ENCODE data around the gene ZBTB20.

The ZBTB20 gene

DNA sequence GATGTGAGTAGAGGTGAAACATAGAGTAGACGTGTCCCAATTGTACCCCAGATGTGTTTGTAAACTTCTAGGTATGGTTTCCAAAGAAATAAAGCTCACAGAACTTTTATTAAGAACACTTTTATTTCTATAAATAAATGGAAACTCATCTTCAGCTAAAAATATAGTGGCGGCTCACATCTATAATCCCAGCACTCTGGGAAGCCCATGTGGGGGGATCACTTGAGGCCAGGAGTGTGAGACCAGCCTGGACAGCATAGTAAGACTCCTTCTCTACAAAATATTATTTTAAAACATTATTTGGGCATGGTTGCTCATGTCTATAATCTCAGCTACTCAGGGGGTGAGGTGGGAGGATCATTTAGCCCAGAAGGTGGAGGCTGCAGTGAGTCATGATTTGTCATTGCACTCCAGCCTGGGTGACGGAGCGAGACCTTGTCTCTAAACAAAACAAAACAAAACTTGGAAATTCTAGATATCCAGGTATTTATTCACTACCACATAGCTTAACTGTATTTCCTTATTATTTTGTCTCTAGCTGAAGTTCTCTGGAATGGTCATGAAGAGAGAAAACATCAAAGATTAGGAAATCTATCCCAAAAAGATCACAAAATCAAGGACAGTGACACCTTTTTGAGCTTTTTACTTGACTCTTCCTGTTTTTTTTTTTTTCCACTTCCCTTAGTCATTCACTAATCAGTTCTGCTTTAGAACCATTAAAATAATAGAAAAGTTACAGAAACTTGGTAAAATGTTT lies 595.1 kb downstream of the ZBTB20 start:
- Mint-ChIP-seq H3K9me3 (no peaks in the 10 kb centered on the region), H3K4me1 (ENCODE audit: low read depth) (no peaks in the 10 kb centered on the region), H3K27me3 (ENCODE audit: low read depth) (no peaks in the 10 kb centered on the region), H3K27ac (no peak overlapping the region), H3K36me3 (ENCODE audit: low read depth) (no peaks in the 10 kb centered on the region), H3K4me3 (no peak overlapping the region)
- no peak for DNase-seq (ENCODE audit: low spot score)

DNA sequence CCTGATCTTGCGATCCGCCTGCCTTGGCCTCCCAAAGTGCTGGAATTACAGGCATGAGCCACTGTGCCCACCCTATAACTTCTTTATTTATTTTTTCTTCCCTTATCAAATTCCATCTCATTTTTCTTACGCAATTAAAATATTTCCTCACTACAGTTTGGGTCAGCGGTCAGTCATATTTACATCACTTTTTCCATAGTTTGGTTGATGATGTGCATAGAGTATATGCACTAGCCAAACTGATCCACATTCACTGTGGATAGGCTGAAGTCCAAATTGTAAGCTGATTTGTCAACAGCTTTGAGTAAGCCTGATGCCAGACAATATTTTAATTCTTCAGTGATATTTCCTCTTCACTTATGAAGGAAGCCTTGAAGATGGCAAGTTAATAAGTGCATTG lies 596.9 kb downstream of the ZBTB20 start:
- Mint-ChIP-seq H3K27ac (no peak overlapping the region), H3K4me1 (ENCODE audit: low read depth) (no peaks in the 10 kb centered on the region), H3K4me3 (no peak overlapping the region), H3K9me3 (no peaks in the 10 kb centered on the region), H3K27me3 (ENCODE audit: low read depth) (no peaks in the 10 kb centered on the region), H3K36me3 (ENCODE audit: low read depth) (no peaks in the 10 kb centered on the region)
- no peak for DNase-seq (ENCODE audit: low spot score)

DNA sequence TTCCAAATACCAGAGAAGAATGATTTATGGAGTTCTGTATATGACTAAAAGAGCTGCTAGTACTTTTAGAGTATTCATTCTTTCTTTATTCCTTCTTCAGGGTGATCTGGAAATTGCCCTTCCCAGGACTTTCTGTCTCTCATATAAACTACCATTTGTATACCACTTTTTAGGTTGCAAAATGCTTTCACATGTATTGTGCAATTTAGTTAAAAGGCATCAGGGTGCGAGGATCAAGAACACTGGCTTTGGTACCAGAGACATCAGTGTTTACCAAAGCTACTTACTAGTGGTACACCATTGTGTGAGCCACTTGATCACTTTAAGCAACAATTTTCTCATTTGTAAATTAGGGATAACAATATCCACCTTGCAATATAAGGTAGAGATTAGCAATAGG lies 601.9 kb downstream of the ZBTB20 start:
- Mint-ChIP-seq H3K36me3 (ENCODE audit: low read depth) (no peaks in the 10 kb centered on the region), H3K4me3 (no peak overlapping the region), H3K27me3 (ENCODE audit: low read depth) (no peaks in the 10 kb centered on the region), H3K27ac (no peak overlapping the region), H3K9me3 (no peaks in the 10 kb centered on the region), H3K4me1 (ENCODE audit: low read depth) (no peaks in the 10 kb centered on the region)
- no peak for DNase-seq (ENCODE audit: low spot score)

DNA sequence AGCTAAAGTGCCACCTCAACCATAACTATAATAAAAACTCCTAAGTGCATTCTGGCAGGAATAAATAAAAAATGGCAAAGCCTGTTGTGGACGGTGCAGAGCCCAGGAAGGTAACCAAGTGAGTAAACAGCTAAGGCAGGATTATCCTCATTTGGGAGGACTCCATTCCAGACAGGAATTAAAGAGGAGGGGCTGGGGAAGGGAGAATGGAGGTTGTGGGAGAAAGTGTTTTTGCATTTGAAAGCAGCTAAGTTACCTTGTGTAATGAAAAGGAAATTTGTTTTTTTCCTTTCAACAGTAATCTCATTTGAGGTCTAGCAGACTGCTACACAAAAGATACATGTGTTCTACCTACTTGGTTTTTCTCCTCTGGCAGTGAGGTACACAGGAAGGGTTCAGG lies 604.7 kb downstream of the ZBTB20 start:
- no peaks in the 10 kb centered on the region for H3K27me3 Mint-ChIP-seq (ENCODE audit: low read depth)
- H3K4me1 Mint-ChIP-seq (ENCODE audit: low read depth): no peaks in the 10 kb centered on the region
- no peaks in the 10 kb centered on the region for H3K36me3 Mint-ChIP-seq (ENCODE audit: low read depth)

DNA sequence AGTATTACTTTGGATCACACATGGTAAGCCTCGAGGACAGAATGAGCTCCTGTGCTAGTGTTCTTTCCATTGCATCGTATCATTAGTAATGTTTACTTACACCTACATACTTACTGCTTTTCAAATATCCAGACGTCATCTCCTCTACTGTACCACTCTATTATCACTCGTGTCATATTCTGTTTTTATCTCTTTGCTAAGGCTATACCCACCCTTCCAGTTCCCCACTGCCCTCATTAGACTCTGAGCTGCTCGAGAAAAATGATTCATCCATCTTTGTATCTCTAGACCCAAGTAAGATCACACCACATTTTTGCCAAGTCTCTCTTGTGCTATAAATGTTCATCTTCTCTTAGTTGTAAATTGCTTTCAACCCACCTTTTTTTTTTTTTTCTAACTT lies 607.6 kb downstream of the ZBTB20 start:
- Mint-ChIP-seq H3K27ac (no peak overlapping the region), H3K27me3 (ENCODE audit: low read depth) (no peaks in the 10 kb centered on the region), H3K4me3 (no peak overlapping the region), H3K4me1 (ENCODE audit: low read depth) (no peaks in the 10 kb centered on the region), H3K36me3 (ENCODE audit: low read depth) (no peaks in the 10 kb centered on the region), H3K9me3 (no peaks in the 10 kb centered on the region)
- no peak for DNase-seq (ENCODE audit: low spot score)

More for the DNA sequence above, 604.7 kb downstream of the ZBTB20 start:
- Mint-ChIP-seq H3K27ac (no peak overlapping the region), H3K4me3 (no peak overlapping the region), H3K9me3 (no peaks in the 10 kb centered on the region)
- DNase-seq (ENCODE audit: low spot score): no peak

- no peak for DNase-seq (ENCODE audit: low spot score)
- Mint-ChIP-seq H3K4me1 (ENCODE audit: low read depth) (no peaks in the 10 kb centered on the region), H3K4me3 (no peak overlapping the region), H3K9me3 (peaks cover 3% of the 10 kb centered on the region), H3K27me3 (ENCODE audit: low read depth) (no peaks in the 10 kb centered on the region), H3K27ac (no peak overlapping the region), H3K36me3 (ENCODE audit: low read depth) (no peaks in the 10 kb centered on the region)
Measured at GRCh38 chr3:114538211-114538610, 608.9 kb downstream of the ZBTB20 start.

DNA sequence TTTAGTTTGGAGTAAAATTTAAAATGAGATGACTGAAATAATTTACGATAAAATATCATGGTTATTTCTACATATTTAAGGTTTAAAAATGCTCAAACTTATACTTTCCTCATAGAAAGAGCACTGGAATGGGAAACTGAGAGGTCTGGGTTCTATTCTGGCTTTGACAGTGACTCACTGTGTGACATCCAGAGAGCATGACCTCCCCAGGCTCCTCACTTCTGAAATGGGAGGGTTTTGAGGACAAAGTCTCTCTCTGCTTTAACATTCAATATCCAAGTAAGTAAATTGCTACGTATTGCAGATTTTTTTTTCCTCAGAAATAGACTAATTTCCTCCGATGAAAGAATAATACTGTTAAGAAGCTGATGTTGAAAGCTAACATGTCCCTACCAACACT lies 618.6 kb downstream of the ZBTB20 start:
- no peak overlapping the region for H3K27ac Mint-ChIP-seq
- H3K36me3 Mint-ChIP-seq (ENCODE audit: low read depth): no peaks in the 10 kb centered on the region
- no peaks in the 10 kb centered on the region for H3K4me1 Mint-ChIP-seq (ENCODE audit: low read depth)
- H3K27me3 Mint-ChIP-seq (ENCODE audit: low read depth): no peaks in the 10 kb centered on the region
- H3K9me3 Mint-ChIP-seq: peaks cover 9% of the 10 kb centered on the region
- DNase-seq (ENCODE audit: low spot score): no peak
- no peak overlapping the region for H3K4me3 Mint-ChIP-seq

- Mint-ChIP-seq H3K27ac (no peak overlapping the region), H3K9me3 (no peaks in the 10 kb centered on the region), H3K36me3 (ENCODE audit: low read depth) (no peaks in the 10 kb centered on the region), H3K4me1 (ENCODE audit: low read depth) (no peaks in the 10 kb centered on the region), H3K27me3 (ENCODE audit: low read depth) (no peaks in the 10 kb centered on the region), H3K4me3 (no peak overlapping the region)
- no peak for DNase-seq (ENCODE audit: low spot score)
Measured at GRCh38 chr3:114527036-114527644, 619.9 kb downstream of the ZBTB20 start.

DNA sequence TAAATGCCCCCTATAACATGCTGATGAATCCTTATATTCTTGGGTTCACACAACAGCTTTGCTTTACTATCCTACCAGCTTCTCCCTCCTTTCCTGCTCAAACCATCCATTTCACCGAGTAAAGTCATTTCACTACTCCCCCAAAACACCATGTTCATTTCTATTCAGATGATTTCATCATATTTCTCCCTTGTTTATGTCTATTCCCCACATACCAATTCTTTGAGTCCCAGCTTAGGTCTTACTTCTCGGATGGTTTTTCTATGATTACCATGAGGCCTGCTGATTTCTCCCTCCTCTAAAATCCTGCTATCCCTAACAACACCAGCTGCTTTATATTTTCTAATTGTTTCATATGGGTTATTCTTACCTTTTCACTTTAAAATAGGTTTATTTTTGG lies 621.8 kb downstream of the ZBTB20 start:
- Mint-ChIP-seq H3K36me3 (ENCODE audit: low read depth) (no peaks in the 10 kb centered on the region), H3K9me3 (no peaks in the 10 kb centered on the region), H3K4me3 (no peak overlapping the region), H3K27ac (no peak overlapping the region), H3K27me3 (ENCODE audit: low read depth) (no peaks in the 10 kb centered on the region), H3K4me1 (ENCODE audit: low read depth) (no peaks in the 10 kb centered on the region)
- DNase-seq (ENCODE audit: low spot score): no peak

DNA sequence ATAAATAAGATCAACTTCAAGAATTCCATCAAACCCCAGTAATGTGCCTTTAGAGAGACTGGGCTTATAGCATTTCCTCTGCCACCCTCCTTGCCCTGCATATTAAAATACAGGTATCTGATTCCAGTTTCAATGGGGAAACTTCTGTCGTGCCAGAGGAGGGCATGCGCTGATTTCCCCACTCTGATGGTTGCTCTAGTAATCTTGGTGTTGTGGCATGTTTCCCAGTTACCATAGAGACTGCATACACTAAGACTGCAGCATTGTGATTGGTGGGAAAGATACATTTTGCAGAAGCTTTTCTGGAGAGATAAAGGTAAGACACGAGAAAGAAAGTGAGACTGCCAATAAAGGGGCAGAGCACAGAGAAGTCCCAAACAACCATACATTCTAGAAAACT lies 627.7 kb downstream of the ZBTB20 start:
- Mint-ChIP-seq H3K27me3 (ENCODE audit: low read depth) (no peaks in the 10 kb centered on the region), H3K36me3 (ENCODE audit: low read depth) (no peaks in the 10 kb centered on the region), H3K4me1 (ENCODE audit: low read depth) (no peaks in the 10 kb centered on the region), H3K4me3 (no peak overlapping the region), H3K27ac (no peak overlapping the region), H3K9me3 (no peaks in the 10 kb centered on the region)
- no peak for DNase-seq (ENCODE audit: low spot score)

DNA sequence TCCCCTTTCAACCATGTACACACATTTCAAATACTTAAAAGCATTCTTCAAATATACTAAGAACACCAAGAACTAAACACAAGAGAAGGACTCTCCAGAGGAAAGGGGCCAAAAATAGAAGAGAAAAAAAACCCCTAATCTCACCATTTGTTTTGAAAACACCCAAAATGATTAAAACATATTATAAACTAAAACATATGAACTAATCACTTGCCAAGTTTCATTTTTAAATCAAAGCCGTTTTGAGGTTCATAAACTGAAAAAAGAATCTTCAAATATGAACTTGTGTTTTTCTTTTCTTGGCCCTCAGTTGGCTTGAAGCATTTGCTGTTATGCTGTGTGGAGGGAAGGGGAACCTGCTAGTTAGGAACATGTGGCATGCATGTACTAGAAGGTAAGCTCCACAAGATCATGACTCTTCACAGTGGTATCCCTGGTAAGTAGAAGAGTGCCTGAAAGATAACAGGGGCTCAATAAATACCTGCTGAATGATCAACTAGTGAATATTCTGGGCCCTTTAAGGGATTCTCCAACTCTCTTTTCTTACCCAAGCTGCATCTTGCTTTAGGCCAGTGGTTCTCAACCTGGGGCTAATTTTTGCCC lies 628.8 kb downstream of the ZBTB20 start:
- H3K27me3 Mint-ChIP-seq (ENCODE audit: low read depth): no peaks in the 10 kb centered on the region
- H3K9me3 Mint-ChIP-seq: no peaks in the 10 kb centered on the region
- DNase-seq (ENCODE audit: low spot score): no peak
- H3K4me3 Mint-ChIP-seq: no peak overlapping the region
- no peak overlapping the region for H3K27ac Mint-ChIP-seq
- no peaks in the 10 kb centered on the region for H3K4me1 Mint-ChIP-seq (ENCODE audit: low read depth)
- H3K36me3 Mint-ChIP-seq (ENCODE audit: low read depth): no peaks in the 10 kb centered on the region

- Mint-ChIP-seq H3K36me3 (ENCODE audit: low read depth) (no peaks in the 10 kb centered on the region), H3K27me3 (ENCODE audit: low read depth) (peaks cover 20% of the 10 kb centered on the region), H3K9me3 (no peaks in the 10 kb centered on the region), H3K4me1 (ENCODE audit: low read depth) (no peaks in the 10 kb centered on the region), H3K4me3 (no peak overlapping the region), H3K27ac (no peak overlapping the region)
- DNase-seq (ENCODE audit: low spot score): no peak
Measured at GRCh38 chr3:114510201-114510600, 636.9 kb downstream of the ZBTB20 start.

- DNase-seq (ENCODE audit: low spot score): no peak
- Mint-ChIP-seq H3K4me3 (no peak overlapping the region), H3K4me1 (ENCODE audit: low read depth) (no peaks in the 10 kb centered on the region), H3K27ac (no peak overlapping the region), H3K36me3 (ENCODE audit: low read depth) (no peaks in the 10 kb centered on the region), H3K9me3 (no peaks in the 10 kb centered on the region), H3K27me3 (ENCODE audit: low read depth) (peaks cover 22% of the 10 kb centered on the region)
Measured at GRCh38 chr3:114509756-114510155, 637.3 kb downstream of the ZBTB20 start.

DNA sequence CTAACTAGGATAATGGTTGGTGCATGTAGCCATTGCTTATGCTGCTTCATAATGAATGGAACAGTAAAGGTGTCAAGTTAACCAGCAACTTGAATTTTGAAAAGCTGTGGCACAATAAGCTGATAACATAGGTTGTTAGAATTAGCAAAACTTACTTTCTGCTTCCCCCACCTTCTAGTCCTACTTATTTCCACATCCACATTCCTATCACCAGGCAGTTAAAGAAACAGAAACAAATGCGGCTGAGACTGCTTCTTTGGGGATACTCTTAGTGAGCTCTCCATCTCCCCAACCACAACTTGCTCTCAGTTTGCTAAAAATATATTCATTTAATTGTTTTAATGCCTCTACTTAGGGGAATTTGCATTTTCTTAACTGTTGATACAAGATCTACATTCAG lies 638.1 kb downstream of the ZBTB20 start:
- no peak for DNase-seq (ENCODE audit: low spot score)
- Mint-ChIP-seq H3K36me3 (ENCODE audit: low read depth) (no peaks in the 10 kb centered on the region), H3K4me1 (ENCODE audit: low read depth) (no peaks in the 10 kb centered on the region), H3K27ac (no peak overlapping the region), H3K9me3 (no peaks in the 10 kb centered on the region), H3K27me3 (ENCODE audit: low read depth) (peaks cover 22% of the 10 kb centered on the region), H3K4me3 (no peak overlapping the region)

Data from T-helper 2 cell treated with Interferon-gamma antibody and Interleukin-4, amounts not matched to agents 5 μg/mL and 100 μg/mL, for 36 hours (primary cell).